Measurements from ENCODE around the gene NLGN1. TPM values are rescaled to one million over a fixed set of nuclear protein-coding genes. Genes with fewer than 3 reads are reported as not detected.

NLGN1 gene
- total RNA-seq, 1 experiment from 2014 or later = 5.2 TPM

GRCh38 chr3:174218016-174218415 is 820.5 kb downstream of the NLGN1 start:
- no peak overlapping the region for H2BK120ac ChIP-seq (ENCODE audit: low read depth, low read length, poor library complexity, severe bottlenecking)
- no peaks in the 10 kb centered on the region for H3K27me3 ChIP-seq (ENCODE audit: insufficient read depth, low read length)
- no peak overlapping the region for H4K91ac ChIP-seq (ENCODE audit: insufficient read length, low read depth, low read length)
- H2BK5ac ChIP-seq (ENCODE audit: insufficient read length, low read length) = no peak overlapping the region
- H3K23ac ChIP-seq (ENCODE audit: insufficient read length, low read depth, low read length) = no peak overlapping the region
- H2BK15ac ChIP-seq (ENCODE audit: low read depth, low read length) = no peak overlapping the region
- H3K4ac ChIP-seq (ENCODE audit: low read depth, low read length) = no peak overlapping the region
- no peaks in the 10 kb centered on the region for H3K23me2 ChIP-seq (ENCODE audit: insufficient read length, low read depth, low read length, poor library complexity, severe bottlenecking)
- WGBS (ENCODE audit: extremely low coverage, insufficient read length, low lambda C conversion rate) = no CpG with 5 or more reads among the region's 1 CpG
- no peak overlapping the region for H3K56ac ChIP-seq (ENCODE audit: insufficient read length, low read depth, low read length)
- Mint-ChIP-seq H3K4me1 (peaks cover 16 to 22% of the 10 kb centered on the region in 2 experiments), H3K36me3 (ENCODE audit: insufficient read depth in 1 of 3, low read depth in 3 of 3) (peaks cover 0 to 2% (median 0%) of the 10 kb centered on the region in 3 experiments; a peak in 1 of 7 replicates), H3K27ac (no peak overlapping the region), H3K4me3 (no peak overlapping the region), H3K27me3 (ENCODE audit: low read depth) (no peaks in the 10 kb centered on the region), H3K9me3 (no peaks in the 10 kb centered on the region)
- H3K79me2 ChIP-seq (ENCODE audit: insufficient read depth, low read length) = no peaks in the 10 kb centered on the region
- H3K27ac ChIP-seq (ENCODE audit: insufficient read length, low read depth, low read length) = no peak overlapping the region
- H4K8ac ChIP-seq (replicated peaks; ENCODE audit: insufficient read length, low read depth, low read length) = no peak overlapping the region
- no peak overlapping the region for H3K4me2 ChIP-seq (ENCODE audit: insufficient read depth, insufficient read length, low read length)
- no peaks in the 10 kb centered on the region for H3K4me1 ChIP-seq (ENCODE audit: insufficient read depth, low read length)
- DNase-seq = no peak
- no peak overlapping the region for H2BK20ac ChIP-seq (ENCODE audit: low read depth, low read length, poor library complexity, severe bottlenecking)
- H2BK12ac ChIP-seq (ENCODE audit: insufficient read length, low read depth, low read length) = no peak overlapping the region
- H4K5ac ChIP-seq (ENCODE audit: insufficient read length, low read depth, low read length) = no peak overlapping the region
- no peak overlapping the region for H3K18ac ChIP-seq (ENCODE audit: insufficient read length, low read depth, low read length)
- no peak overlapping the region for H3K9ac ChIP-seq (ENCODE audit: extremely low read depth, insufficient read length, low read length)
- no peak for TF ChIP-seq CTCF (conservative IDR thresholded peaks at IDR 0.05)
- no peak overlapping the region for H2AK5ac ChIP-seq (ENCODE audit: insufficient read length, low read length)
- no peaks in the 10 kb centered on the region for H4K20me1 ChIP-seq (ENCODE audit: control insufficient read depth, insufficient read depth, insufficient read length)
- no peak overlapping the region for H3K14ac ChIP-seq (ENCODE audit: insufficient read depth, low read length)
- H3K9me3 ChIP-seq (ENCODE audit: control insufficient read depth, low read depth, low read length) = no peaks in the 10 kb centered on the region
- H2AFZ ChIP-seq (ENCODE audit: low read length) = no peak overlapping the region
- no peaks in the 10 kb centered on the region for H3K79me1 ChIP-seq (ENCODE audit: insufficient read depth, low read depth, low read length, poor library complexity, severe bottlenecking)
- no peak overlapping the region for H3T11ph ChIP-seq (ENCODE audit: low read length)

Measured in H9 (cell line).